Thoracic aorta (tissue), 2 donors: ENCODE measurements around the gene TMEM219. TPM values are rescaled to one million over a fixed set of nuclear protein-coding genes. Genes with fewer than 3 reads are reported as not detected.

Experiments used
- ATAC-seq: fragments of 150-250 bp; one replicate; pipeline ENCODE4 v1.8.0; 2017; ENCODE audit warnings: low read depth; ENCODE audit not compliant: insufficient number of reproducible peaks, low FRiP score
- DNase-seq: peaks from one replicate; pipeline ENCODE4 v3.0.0-alpha.2; 2020; ENCODE audit warnings: low spot score
- H3K27ac ChIP-seq, 2 donors: fragments of 200-600 bp; sonication (generic); 1 replicate in 1 of 2; 2 replicates in 1 of 2; pipeline ENCODE4 v1.5.1; 2016; ENCODE audit warnings: mild to moderate bottlenecking in 2 of 2, moderate library complexity in 2 of 2
- H3K27me3 ChIP-seq: fragments of 200-600 bp; sonication (generic); replicated peaks from 2 replicates; pipeline ENCODE4 v1.6.0; 2016; ENCODE audit warnings: mild to moderate bottlenecking; ENCODE audit not compliant: insufficient read depth
- H3K36me3 ChIP-seq: fragments of 200-600 bp; sonication (generic); one replicate; pipeline ENCODE4 v1.5.1; 2016
- H3K4me1 ChIP-seq, 2 donors: fragments of 200-600 bp; sonication (generic); 1 replicate in 1 of 2; 2 replicates in 1 of 2; pipeline versions ENCODE4 v1.5.1 to v1.6.0; 2016; ENCODE audit warnings: low read depth in 2 of 2, mild to moderate bottlenecking in 1 of 2; ENCODE audit not compliant: control insufficient read depth in 1 of 2
- H3K4me3 ChIP-seq: fragments of 200-600 bp; sonication (generic); 2 replicates; pipeline ENCODE4 v1.5.1; 2016; ENCODE audit warnings: mild to moderate bottlenecking
- H3K9me3 ChIP-seq: fragments of 200-600 bp; sonication (generic); 2 replicates; pipeline ENCODE4 v1.5.1; 2016
- total RNA-seq, 2 donors: library from RNA; depleted of rRNA; stranded (reverse); fragments of >200 nt; gene quantifications; one replicate each; pipeline versions ENCODE4 v1.1.0 to v1.2.3, GENCODE V29; 2016
- TF ChIP-seq, protein P1 (sequence below): fragments of 200-600 bp; sonication (generic); IDR thresholded peaks from one replicate; pipeline ENCODE4 v1.5.1; 2019; ENCODE audit warnings: antibody characterized with exemption

The TMEM219 gene
- total RNA-seq, 2 donors from 2014 or later: 79.7 to 161 TPM

DNA sequence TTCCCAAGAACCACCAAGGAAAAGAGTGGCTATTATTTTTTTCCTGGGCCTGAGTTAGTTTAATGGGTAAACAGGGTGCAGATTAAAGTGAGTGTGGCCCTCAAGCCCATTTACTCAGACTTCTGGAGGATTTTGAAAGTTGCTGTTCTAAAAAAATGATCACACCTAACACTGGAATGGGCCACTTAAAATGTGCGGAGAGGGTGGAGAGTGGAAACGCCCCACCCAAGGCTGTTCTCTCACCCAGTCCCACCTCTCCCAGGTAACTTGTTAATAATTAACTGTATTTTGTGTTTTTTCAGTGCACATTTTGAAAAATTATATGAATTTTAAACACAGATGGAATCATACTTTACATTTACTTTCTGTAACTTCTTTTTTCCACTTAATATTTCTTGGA lies 28.2 kb downstream of the TMEM219 start:
- TF ChIP-seq, protein P1, sequence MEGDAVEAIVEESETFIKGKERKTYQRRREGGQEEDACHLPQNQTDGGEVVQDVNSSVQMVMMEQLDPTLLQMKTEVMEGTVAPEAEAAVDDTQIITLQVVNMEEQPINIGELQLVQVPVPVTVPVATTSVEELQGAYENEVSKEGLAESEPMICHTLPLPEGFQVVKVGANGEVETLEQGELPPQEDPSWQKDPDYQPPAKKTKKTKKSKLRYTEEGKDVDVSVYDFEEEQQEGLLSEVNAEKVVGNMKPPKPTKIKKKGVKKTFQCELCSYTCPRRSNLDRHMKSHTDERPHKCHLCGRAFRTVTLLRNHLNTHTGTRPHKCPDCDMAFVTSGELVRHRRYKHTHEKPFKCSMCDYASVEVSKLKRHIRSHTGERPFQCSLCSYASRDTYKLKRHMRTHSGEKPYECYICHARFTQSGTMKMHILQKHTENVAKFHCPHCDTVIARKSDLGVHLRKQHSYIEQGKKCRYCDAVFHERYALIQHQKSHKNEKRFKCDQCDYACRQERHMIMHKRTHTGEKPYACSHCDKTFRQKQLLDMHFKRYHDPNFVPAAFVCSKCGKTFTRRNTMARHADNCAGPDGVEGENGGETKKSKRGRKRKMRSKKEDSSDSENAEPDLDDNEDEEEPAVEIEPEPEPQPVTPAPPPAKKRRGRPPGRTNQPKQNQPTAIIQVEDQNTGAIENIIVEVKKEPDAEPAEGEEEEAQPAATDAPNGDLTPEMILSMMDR: no peak
- Histone ChIP-seq H3K27ac (no peak overlapping the region), H3K27me3 (no peaks in the 10 kb centered on the region), H3K9me3 (no peaks in the 10 kb centered on the region), H3K4me1 (peaks cover 6 to 11% of the 10 kb centered on the region in 2 donors), H3K4me3 (no peak overlapping the region), H3K36me3 (peaks cover 59% of the 10 kb centered on the region)
- DNase-seq (no peak), ATAC-seq (no peak)

DNA sequence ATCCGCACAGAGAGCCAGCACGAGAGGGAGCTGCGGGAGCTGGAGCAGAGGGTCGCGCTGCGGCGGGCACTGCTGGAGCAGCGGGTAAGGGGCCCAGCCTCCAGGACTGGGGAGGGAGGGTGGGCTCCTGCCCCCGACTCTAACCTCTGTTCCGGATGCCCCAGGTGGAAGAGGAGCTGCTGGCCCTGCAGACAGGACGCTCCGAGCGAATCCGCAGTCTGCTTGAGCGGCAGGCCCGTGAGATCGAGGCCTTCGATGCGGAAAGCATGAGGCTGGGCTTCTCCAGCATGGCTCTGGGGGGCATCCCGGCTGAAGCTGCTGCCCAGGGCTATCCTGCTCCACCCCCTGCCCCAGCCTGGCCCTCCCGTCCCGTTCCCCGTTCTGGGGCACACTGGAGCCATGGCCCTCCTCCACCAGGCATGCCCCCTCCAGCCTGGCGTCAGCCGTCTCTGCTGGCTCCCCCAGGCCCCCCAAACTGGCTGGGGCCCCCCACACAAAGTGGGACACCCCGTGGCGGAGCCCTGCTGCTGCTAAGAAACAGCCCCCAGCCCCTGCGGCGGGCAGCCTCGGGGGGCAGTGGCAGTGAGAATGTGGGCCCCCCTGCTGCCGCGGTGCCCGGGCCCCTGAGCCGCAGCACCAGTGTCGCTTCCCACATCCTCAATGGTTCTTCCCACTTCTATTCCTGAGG lies 29.1 kb downstream of the TMEM219 start:
- DNase-seq (no peak), ATAC-seq (no peak)
- H3K9me3 ChIP-seq: no peaks in the 10 kb centered on the region
- H3K27me3 ChIP-seq: no peaks in the 10 kb centered on the region
- H3K4me3 ChIP-seq: no peak overlapping the region
- TF ChIP-seq, protein P1: no peak
- H3K4me1 ChIP-seq: peaks cover 6 to 11% of the 10 kb centered on the region in 2 donors
- peaks cover 49% of the 10 kb centered on the region for H3K36me3 ChIP-seq
- H3K27ac ChIP-seq: no peak overlapping the region

DNA sequence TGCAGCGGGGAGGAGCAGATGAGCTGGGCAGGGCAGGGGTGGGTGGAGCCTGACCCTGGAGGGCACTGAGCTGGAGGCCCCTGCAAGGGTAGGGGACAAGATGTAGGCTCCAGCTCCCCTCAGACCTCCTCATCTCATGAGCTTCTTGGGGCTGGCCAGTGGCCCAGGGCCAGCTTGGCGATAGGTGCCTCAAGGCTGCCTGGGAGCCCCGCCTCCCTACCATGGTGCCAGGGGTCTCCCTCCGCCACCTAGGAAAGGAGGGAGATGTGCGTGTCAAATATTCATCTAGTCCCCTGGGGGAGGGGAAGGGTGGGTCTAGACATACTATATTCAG lies 29.7 kb downstream of the TMEM219 start:
- DNase-seq: no peak
- ATAC-seq: no peak
- Histone ChIP-seq H3K4me1 (peaks cover 7 to 14% of the 10 kb centered on the region in 2 donors), H3K27ac (no peak overlapping the region), H3K9me3 (no peaks in the 10 kb centered on the region), H3K36me3 (peaks cover 44% of the 10 kb centered on the region), H3K4me3 (no peak overlapping the region), H3K27me3 (no peaks in the 10 kb centered on the region)
- TF ChIP-seq, protein P1: no peak

DNA sequence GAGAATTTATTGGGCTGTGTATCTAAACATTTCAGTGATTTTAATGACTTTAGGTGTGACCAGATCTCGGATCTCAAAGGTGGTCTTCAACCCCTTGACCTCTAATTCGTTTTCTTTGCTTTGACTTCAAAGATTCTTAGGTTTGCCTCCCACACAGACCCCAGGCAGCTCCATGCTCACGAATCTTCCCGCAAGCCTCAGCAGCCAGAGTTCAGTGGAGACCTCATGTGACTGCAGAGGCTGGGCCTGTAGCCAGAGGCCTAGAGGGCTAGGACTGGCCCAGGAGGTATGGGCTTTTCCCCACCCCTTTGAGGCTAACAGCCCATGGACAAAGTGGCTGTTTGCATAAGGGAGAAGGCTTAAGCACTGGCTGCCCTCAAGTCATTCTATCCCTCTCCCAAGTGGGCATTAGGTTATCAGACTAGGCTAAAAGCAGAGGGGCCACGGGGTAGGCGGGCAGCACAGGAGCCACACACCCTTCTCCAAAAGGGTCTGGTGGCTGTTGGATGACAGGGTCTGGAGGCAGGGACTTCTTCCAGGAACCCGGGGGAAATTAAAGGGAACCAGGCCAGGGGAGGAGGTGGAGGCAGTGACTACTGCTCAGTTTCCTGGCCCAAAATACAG lies 30.6 kb downstream of the TMEM219 start:
- Histone ChIP-seq H3K4me1 (peaks cover 12 to 20% of the 10 kb centered on the region in 2 donors), H3K27me3 (no peaks in the 10 kb centered on the region), H3K36me3 (peaks cover 34% of the 10 kb centered on the region), H3K27ac (no peak overlapping the region), H3K4me3 (no peak overlapping the region), H3K9me3 (no peaks in the 10 kb centered on the region)
- TF ChIP-seq, protein P1: no peak
- ATAC-seq (no peak), DNase-seq (no peak)

DNA sequence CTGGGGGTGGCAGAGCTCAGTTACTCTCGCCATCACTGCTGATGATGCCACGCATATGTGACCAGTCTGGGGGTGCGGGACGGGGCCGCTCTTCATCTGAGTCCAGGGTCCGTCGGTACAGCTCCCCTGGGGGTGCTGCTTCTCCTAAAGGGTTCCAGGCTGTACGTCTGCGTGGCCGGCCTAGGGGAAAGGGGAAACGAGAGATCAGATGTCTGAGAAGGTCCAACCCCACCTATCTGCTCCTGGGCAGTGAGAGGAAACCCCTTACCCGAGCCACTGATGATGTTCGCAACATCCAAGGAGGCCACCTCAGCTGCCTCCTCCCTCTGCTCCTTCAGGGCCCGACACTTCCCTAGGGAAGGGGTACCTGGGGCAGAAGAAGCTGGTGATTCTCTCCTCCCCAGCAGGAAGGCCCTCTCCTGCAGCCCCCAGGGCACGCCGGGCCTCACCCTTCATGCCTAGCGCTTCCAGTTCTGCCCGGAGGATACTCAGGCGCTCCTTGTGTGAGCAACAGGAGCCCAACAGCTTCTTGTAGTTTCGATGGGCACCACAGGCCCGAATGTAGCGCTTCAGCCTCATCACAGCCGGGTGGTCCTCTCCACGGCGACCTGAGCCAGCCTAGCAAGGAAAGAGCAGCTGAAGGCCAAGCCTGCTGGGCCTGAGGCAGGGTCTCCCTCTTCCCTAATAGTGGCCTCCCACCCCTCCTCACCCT lies 31.5 kb downstream of the TMEM219 start:
- TF ChIP-seq, protein P1: no peak
- Histone ChIP-seq H3K4me1 (peaks cover 12 to 20% of the 10 kb centered on the region in 2 donors), H3K4me3 (no peak overlapping the region), H3K9me3 (no peaks in the 10 kb centered on the region), H3K36me3 (peaks cover 26% of the 10 kb centered on the region), H3K27me3 (no peaks in the 10 kb centered on the region), H3K27ac (no peak overlapping the region)
- DNase-seq: no peak
- no peak for ATAC-seq
